DMS79 treated with DMSO at 0.1 percent for 48 hours (cell line): ENCODE measurements around the gene PTK7.
A peak's percentile ranks its signal among the peaks of the same experiment; 100 is the strongest.

ENCODE experiments used
- DNase-seq: peaks from one replicate; lab custom pipeline; 2025; lab: John Stamatoyannopoulos, UW

Gene PTK7

GRCh38 chr6:43146261-43146660 lies 70.1 kb downstream of the PTK7 start:
- DNase-seq = no peak

GRCh38 chr6:43146709-43147688 lies 70.9 kb downstream of the PTK7 start:
- no peak for DNase-seq

GRCh38 chr6:43147691-43148477 lies 71.8 kb downstream of the PTK7 start:
- no peak for DNase-seq

- no peak for DNase-seq
These were observed 73.2 kb downstream of the PTK7 start for GRCh38 chr6:43149265-43149664.

- peak; percentile 51 for DNase-seq
These were observed 74.1 kb downstream of the PTK7 start for GRCh38 chr6:43150051-43150751.

- DNase-seq = no peak
These were observed 83.5 kb downstream of the PTK7 start for GRCh38 chr6:43159599-43159998.

- no peak for DNase-seq
These were observed 87.8 kb downstream of the PTK7 start for GRCh38 chr6:43163899-43164298.

GRCh38 chr6:43170417-43170930 lies 94.4 kb downstream of the PTK7 start:
- DNase-seq = peak; percentile 93

- DNase-seq = peak; percentile 99
These were observed 95.0 kb downstream of the PTK7 start, which contains the start of gene SRF for GRCh38 chr6:43170931-43171706. Gene SRF, plus strand, starts transcription at chr6:43171269. Its CDS starts 388 bp downstream, at chr6:43171657.

- peak; percentile 41 for DNase-seq
These were observed 95.6 kb downstream of the PTK7 start for GRCh38 chr6:43171707-43172103.

GRCh38 chr6:43172104-43173007 lies 96.2 kb downstream of the PTK7 start:
- peak; percentile 41 for DNase-seq

GRCh38 chr6:43173591-43174262 lies 97.6 kb downstream of the PTK7 start:
- no peak for DNase-seq

- no peak for DNase-seq
These were observed 98.4 kb downstream of the PTK7 start for GRCh38 chr6:43174263-43175112.

GRCh38 chr6:43175676-43176422 lies 99.7 kb downstream of the PTK7 start:
- no peak for DNase-seq

GRCh38 chr6:43176423-43176786 lies 100.3 kb downstream of the PTK7 start:
- DNase-seq = no peak

- DNase-seq = no peak
These were observed 102.0 kb downstream of the PTK7 start for GRCh38 chr6:43178150-43178549.

GRCh38 chr6:43178951-43179830 lies 103.1 kb downstream of the PTK7 start:
- no peak for DNase-seq
